ENCODE results near the gene RSAD2.
"Not testable (repeated sequence)": the region's sequence is repeated elsewhere in the genome, so short reads cannot be mapped to it uniquely, and the experiment has no call there.

The RSAD2 gene

DNA sequence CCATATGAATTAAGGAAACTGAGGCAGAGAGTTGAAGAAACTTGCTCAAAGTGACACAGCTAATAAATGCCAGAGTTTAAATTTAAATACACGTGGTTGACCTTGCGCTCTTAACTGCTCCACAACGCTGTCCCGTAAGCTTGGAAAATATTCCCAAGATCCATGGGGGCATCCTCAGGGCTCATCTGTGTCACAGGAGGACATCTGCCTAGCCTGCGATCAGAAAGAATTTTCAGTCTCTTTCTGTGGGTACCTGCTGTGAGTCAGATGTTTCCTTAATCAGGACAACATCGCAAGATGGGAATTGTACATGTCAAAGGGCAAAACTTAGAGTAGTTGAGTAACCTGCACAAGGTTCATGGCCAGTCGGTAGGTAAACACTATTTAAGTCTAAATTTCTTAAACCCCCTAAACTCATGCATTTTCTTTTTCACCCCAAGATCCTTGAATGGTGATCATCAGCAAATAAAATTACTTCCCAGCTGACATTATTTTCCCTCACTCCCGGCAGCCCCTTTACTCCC, 13.3 kb upstream of the RSAD2 start:
- no peak for DNase-seq (ENCODE audit: low read depth in 2 of 2)

DNA sequence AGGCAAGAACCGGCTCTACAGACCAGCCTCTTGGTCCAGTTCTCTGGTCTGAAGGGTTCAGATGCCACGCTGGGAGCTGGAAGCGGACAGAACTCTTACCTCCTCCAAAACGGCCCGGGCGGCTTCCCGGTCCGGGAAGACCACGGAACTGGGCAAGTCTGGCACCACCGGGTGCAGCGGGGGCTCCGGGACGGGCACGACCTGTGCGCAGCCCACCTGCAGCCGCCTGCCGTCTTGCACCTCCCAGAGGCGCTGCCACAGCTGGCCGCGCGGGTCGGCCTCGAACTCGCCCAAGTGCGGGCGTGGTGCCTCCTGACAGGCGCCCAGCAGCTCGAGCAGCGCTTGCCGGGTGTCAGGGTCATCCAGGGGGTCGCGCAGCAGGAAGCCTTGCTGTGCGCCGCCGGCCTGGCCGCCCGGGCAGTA, 12.6 kb upstream of the RSAD2 start:
- DNase-seq (ENCODE audit: low read depth in 2 of 2): peak in 1 of 2 donors; percentile 12

DNA sequence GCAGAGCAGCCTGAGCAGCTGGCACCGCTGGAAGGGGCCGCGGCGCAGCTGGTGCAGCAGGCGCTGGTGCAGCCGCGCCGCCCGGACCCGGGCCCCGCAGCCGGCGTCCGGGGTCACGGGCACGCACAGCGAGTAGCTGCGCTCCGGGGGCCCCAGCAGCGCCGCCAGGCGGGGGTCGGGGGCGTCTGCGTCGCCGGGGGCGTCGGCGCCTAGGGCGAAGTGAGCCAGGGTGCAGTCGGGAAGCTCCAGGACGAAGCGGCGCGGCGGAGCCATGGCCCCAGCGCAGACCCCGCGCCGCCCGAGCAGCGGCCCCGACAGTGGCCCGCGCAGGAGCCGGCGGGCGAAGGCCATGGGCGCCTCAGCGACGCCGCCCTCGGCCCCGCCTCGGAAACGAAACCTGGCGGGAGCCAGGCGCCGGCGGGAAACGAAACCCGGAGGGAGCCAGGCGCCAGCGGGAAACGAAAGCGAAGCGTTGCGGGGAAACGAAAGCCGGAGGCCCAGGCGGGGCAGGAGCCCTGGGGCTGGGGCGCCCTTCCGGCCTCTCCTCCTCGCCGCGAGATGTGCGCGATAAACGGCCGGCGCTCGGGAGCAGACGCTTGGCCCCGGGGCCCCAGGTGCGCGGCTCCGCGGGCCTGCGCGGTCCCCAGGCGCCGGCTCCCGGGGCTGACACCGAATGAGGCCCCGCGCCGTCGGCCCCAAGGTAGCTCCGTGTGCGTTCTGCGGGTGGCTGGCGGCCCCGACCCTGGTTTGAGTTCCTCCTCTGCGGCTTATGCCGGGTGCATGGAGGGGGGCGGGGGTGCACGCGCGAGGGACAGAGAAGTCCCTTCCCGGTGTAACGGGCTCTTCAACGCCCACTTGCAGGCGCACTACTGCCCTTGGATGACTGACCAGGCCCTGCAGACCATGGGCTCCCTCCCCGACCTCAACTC, 12.0 kb upstream of the RSAD2 start, which contains the start of gene CMPK2:
Gene CMPK2, minus strand, starts transcription at position 562 of the 929 bp plus-strand sequence. Its CDS starts 211 bp downstream, at position 351.
- DNase-seq (ENCODE audit: low read depth in 2 of 2): peak; percentile 65 to 66

DNA sequence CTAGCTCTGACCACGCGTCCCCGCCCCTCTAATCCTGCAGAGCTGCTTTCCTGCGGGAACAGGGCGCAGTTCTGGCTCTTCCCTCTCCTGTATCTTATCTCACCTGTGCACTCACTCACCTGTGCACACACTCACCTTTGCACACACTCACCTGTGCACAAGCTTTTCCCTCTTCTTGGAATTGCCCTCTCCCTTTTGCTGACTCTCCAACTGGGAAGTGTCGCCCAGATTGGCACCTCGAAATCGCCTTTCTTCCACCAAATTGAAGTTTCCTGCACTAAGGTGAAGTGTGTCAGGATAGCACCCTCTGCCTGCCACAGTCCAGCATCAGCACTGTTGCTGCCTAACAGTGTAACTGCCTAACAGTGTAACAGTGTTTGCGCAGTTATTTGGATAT, 11.3 kb upstream of the RSAD2 start:
- DNase-seq (ENCODE audit: low read depth in 2 of 2): peak in 1 of 2 donors; percentile 34

DNA sequence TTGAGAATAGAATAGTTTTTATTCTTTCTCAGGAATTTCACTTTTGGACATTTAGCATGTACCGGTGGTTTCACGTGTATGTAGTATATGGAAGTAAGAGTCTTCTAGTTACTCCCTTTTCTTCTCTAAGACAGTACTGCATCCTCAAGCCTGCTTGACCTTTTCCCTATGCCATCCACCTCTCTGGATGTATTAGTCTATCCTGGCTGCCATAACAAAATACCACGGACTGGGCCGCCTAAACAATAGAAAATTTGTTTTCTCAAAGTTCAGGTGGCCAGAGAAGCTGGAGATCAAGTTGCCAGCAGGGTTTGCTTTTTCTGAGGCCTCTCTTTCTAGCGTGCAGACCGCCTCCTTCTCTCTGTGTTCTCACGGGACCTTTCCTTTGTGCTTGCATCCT, 10.6 kb upstream of the RSAD2 start:
- no peak for DNase-seq (ENCODE audit: low read depth in 2 of 2)

DNA sequence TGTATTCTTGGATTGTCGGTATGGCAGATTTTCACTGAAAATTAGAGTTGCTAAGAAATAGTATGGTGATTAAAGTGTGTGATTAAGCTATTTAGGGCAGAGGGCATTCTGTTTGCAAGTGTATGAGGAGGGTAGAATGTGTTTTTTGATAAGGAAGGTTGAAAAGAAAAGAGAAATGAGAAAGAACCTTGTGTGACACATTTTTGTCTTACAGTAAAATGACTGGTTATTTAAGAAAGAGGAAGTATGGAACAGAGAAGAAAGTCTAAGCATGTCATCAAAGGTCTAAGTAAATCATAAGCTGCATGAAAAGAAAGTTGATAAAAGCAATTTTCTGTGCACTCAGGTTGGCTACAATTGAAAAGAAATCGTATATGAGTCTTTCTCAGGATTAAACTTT, 5.2 kb upstream of the RSAD2 start:
- DNase-seq (ENCODE audit: low read depth in 2 of 2): no peak

DNA sequence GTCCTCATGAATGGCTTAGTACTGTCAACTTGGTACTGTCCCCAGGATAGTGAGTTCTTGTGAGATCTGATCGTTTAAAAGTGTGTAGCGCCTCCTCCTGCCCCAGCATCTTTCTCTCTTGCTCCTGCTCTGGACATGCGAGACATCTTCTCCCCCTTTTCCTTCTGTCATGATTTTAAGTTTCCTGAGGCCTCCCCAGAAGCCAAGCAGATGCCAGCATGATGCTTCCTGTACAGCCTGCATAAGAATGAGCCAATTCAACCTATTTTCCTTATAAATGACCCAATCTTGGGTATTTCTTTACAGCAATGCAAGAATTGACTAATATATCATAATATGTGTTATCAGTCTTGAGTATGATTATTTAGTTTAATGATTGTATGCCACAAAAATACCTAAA, 3.5 kb upstream of the RSAD2 start:
- DNase-seq (ENCODE audit: low read depth in 2 of 2): no peak

DNA sequence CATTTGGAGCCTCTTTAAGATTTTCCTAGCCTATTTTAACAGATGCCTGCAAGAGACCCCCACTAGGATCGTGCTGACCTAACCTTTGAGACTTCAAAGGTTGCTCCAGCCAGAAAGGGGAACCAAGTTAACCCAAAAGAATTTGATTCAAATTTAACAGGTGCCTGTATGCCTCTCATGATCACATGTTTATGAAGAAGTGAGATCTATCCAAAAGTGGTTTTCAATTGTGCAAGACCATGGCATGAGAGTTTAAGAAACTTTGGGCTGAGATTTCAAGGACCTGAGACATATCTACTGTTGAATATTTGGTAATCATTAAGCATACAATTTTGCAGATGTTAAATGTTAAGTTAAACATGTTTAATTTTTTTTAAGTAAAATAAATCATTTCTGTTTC, 1.3 kb upstream of the RSAD2 start:
- DNase-seq (ENCODE audit: low read depth in 2 of 2): no peak

DNA sequence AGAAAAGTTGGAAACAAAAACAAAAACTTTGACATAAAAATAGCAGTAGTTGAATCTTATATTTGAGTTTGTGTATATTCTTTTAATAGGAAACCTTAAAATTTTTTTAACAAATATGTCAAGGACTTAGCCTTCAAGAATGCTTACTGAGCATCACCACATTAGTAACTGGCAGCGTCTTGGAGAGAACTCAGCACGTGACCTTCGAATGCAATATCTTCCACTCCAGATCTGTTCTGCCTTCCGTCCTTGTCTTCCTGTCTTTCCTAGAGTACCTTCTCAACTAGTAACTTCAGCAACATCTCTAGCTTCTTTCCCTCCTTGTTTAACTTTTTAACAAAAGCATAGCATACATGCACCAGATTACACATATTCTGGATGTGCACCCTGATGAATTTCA, 972 bp downstream of the RSAD2 start:
- no peak for DNase-seq (ENCODE audit: low read depth in 2 of 2)

DNA sequence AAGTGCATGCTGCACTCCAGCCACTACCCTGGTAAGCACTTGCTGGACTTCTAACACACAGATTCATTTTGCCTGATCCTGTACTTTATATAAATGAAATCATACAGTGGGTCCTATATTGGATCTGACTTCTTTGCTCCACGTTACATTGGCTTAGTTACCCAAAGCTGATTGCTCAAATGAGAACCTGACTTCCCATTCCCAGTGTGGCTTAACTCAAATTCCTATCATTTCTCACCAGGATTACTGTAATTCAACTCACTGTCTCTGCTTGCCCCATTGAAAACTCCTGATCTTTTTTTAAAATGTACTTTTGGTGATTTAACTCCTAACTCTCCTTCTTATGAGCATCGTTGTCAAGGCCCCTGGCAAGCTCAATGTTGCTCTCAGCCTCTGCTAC, 1.4 kb downstream of the RSAD2 start:
- no peak for DNase-seq (ENCODE audit: low read depth in 2 of 2)

DNA sequence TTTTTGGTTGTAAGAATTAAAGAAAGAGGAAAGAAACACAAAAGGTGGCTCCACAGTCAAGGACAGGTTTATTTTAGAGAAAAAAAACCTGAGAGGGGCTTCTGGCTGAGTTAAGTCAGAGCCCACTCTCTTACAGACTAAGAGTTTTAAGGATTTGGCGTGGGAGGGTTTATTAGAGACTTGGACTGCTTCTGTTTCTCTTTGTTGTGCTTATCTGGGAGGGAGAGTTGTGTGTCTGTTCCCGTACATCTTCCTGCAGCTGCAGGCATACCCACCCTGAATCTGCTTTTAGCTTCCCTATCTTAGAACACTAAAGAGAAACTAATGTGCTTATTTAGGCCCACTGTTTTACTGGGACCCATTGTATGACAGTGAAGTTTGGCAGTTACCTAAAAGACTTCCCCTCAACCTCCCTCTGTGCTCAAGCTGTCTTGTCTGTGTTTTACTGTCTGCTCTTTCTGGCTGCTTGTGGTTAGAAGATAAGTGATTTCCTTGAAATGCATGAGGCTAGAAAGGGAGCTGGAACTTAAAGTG, 2.7 kb downstream of the RSAD2 start:
- no peak for DNase-seq (ENCODE audit: low read depth in 2 of 2)

DNA sequence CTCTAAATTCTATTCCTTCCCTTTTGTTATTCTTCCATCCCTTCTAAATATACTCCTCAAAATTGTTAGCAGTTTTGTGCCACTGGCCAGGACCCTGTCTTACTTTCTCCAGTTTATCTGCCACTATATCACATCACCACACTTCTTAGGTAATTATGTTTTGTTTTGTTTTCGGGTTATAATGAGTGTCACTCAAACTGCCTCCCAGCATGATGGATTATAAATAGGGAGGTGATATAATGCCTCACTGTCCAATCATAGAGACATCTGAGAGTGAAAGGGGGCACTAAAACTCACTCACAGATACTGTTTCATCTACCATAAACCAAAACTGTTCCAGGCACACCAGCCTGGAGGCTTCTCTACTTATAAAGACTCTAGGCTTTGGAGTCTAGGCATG, 3.5 kb downstream of the RSAD2 start:
- DNase-seq (ENCODE audit: low read depth in 2 of 2): no peak

DNA sequence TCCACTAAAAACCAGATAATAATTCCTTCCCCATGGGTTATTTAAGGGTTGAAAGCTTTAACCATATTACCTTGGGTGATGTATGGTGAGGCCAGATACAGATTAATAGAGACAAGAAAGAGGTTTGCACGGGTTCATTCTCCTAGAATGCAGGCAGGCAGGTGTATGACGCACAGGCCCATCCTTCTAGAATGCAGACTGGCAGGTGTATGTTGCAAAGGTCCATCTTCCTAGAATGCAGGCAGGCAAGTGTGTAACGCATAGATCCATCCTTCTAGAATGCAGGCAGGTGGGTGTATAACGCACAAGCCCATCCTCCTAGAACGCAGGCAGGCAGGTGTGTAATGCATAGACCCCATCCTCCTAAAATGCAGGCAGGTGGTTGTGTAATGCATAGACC, 3.9 kb downstream of the RSAD2 start:
- DNase-seq (ENCODE audit: low read depth in 2 of 2): no peak

DNA sequence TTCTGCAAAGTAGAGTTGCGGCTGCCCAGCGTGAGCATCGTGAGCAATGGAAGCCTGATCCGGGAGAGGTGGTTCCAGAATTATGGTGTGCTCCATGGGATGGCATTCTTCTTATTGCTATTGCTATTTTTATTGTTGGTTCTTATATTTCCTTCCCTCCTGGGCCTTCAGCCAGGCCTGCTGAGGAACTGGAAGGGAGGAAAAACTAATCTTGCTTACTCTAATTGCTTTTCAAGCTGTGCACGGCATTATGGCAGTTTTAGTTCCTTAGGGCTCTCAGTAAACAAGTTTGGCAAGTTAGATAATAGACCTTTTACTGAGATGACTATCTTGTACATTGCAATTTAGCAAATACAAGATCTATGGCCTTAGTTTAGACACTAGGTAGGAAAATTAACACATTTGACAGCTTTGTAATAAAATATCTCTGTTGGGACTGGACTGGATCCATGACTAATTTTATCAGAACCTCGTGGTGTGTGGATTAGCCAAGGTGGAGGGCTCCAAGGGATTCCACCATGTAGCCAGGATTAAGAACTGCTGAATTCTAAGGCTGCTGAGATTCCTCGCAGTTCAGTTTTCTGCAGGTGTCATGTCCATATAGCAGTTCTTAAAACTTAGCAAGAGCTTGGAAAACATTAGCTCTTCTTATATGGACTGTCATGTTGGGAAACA, 6.0 kb downstream of the RSAD2 start:
- DNase-seq (ENCODE audit: low read depth in 2 of 2): no peak

DNA sequence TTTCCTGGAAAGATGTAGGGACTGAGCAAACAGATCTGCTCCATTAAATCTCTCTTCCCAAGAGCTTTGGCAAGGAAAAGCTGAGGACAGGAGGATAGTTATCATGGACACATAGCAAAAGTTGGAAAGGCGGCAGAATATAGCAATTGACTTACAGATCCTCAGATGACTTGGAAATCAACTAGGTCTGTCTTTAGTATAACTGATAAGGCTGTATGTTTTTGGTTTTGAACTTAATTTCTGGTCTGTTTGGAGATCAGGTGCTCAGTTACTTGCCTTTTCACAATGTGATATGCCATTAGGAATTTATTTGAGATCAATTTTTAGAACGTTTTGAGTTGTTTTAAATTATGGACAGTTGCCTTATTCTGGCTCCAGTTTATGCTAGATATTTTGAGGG, 8.0 kb downstream of the RSAD2 start:
- DNase-seq (ENCODE audit: low read depth in 2 of 2): no peak

DNA sequence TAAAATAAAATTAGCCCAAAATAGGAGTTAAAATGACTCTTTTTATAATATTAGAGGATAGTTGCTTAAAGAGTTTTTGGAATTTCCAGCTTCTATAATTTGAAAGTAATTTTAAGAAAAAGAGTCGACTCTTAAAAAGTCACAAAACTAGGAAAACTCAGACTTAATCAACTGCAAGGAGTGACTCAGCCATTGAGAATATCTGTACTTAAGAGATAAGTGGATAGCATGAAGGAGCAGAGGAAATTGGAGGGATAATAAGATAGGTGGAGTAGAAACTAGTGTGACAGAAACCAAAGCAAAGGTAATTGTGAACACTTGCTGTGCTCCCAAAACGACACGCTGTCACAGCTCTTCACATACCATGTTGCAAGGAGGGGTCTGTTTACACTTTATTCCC, 8.4 kb downstream of the RSAD2 start:
- no peak for DNase-seq (ENCODE audit: low read depth in 2 of 2)

DNA sequence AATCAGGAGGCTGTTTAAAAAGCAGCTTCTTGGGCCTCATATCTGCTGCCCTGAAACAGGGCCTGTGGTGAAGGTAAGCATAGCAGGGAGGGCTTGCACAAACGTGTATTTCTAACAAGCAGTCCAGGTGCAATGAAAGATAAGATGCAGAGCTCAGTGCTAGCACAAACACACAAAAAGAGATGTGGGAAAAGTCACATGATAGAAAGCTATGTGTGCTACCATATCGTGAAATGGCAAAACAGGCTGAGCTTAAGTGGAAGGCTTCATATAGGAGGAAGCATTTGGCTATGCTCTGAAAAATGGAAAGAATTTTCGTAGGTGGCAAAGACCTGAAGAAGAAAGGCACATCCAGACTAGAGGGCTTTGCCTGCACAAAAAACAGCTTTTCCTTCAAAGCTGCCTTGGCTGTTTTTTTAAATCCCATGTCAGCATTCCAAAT, 10.2 kb downstream of the RSAD2 start:
- no peak for DNase-seq (ENCODE audit: low read depth in 2 of 2)

DNA sequence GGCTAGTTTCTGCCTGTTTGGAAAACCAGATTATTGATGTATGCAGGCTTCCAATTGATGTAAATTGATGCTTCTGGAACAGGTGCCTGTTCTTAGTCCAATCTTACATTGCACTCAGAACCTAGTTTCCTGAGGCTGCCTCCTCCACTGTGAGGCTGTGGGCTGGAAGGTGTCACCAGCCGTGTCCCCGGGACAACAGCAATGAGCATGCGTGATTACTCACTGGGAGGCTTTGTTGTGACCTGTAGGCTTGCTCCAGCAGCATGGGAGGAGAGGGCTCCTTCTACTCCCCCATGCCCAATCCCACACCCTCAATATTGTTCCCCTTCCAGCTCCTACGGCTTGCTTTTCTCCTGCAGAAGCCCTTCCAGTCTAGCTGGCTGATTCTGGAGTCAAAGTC, 11.1 kb downstream of the RSAD2 start:
- DNase-seq (ENCODE audit: low read depth in 2 of 2): no peak

DNA sequence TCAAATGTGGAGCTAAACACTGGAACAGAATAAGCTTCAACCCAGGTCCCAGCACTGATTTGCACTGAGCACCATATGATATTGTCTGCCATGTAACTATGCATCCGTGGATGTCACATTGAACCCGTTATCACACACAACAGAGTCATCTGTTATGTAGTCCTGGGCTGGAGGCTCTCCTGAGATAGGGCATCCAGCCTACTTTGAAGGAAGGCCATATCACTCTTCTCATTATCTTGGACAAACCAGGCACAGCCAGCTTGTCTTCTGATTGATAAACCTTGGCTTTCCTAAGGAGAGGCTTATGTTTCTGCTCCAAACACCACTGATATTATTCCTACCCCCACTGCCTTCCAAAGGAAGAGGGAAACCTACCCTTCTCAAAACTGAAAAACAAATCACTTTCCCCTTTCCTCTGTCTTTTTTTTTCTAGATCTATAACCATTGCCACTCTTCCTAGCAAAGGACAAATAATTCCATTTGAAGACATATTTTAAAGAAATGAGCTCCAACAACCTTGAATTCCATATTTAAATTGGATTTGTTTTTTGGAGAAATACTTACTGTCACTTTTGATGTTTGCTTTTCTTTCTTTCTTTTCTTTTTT, 16.4 kb downstream of the RSAD2 start:
- no peak for DNase-seq (ENCODE audit: low read depth in 2 of 2)

DNA sequence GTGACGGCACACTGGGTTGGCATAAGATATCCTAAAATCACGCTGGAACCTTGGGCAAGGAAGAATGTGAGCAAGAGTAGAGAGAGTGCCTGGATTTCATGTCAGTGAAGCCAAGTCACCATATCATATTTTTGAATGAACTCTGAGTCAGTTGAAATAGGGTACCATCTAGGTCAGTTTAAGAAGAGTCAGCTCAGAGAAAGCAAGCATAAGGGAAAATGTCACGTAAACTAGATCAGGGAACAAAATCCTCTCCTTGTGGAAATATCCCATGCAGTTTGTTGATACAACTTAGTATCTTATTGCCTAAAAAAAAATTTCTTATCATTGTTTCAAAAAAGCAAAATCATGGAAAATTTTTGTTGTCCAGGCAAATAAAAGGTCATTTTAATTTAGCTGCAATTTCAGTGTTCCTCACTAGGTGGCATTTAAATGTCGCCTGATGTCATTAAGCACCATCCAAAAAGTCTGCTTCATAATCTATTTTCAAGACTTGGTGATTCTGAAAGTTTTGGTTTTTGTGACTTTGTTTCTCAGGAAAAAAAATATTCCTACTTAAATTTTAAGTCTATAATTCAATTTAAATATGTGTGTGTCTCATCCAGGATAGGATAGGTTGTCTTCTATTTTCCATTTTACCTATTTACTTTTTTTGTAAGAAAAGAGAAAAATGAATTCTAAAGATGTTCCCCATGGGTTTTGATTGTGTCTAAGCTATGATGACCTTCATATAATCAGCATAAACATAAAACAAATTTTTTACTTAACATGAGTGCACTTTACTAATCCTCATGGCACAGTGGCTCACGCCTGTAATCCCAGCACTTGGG, 19.6 kb downstream of the RSAD2 start:
- no peak for DNase-seq (ENCODE audit: low read depth in 2 of 2)

DNA sequence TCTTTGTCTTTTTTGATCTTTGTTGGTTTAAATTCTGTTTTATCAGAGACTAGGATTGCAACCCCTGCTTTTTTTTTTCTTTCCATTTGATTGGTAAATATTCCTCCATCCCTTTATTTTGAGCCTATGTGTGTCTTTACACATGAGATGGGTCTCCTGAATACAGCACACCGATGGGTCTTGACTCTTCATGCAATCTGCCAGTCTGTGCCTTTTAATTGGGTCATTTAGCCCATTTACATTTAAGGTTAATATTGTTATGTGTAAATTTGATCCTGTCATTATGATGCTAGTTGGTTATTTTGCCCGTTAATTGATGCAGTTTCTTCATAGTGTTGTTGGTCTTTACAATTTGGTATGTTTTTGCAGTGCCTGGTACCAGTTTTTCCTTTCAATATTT, 25.0 kb downstream of the RSAD2 start:
- not testable (repeated sequence) for DNase-seq (ENCODE audit: low read depth in 2 of 2)

Data from stimulated activated CD4-positive, alpha-beta T cell treated with anti-CD3 and anti-CD28 coated beads, Interleukin-1b, Interleukin-23, amount 100 ng/mL, for 4 hours (primary cell).